PC-3 (cell line): ENCODE measurements around the gene BNIP3.

ENCODE experiments used
- CTCF ChIP-seq: fragments of 300-600 bp; sonication (generic); conservative IDR thresholded peaks from 2 replicates; pipeline ENCODE4 v1.5.1; 2017; ENCODE audit warnings: antibody characterized with exemption, low read depth, mild to moderate bottlenecking, low read length
- EZH2 ChIP-seq: fragments of 300-600 bp; sonication (generic); IDR thresholded peaks from one replicate; pipeline ENCODE4 v1.6.1; 2017; ENCODE audit warnings: antibody characterized with exemption, mild to moderate bottlenecking, low read length; ENCODE audit not compliant: unreplicated experiment

GRCh38 chr10:131920693-131921092, 61.0 kb downstream of the BNIP3 start:
- no peak for TF ChIP-seq CTCF
- TF ChIP-seq EZH2, result no peak
